Adipose tissue (tissue), 3 donors: ENCODE data around the gene AFF4. TPM values are rescaled to one million over a fixed set of nuclear protein-coding genes. Genes with fewer than 3 reads are reported as not detected.
A peak's percentile ranks its signal among the peaks of the same experiment; 100 is the strongest.
"Not testable (repeated sequence)": the region's sequence is repeated elsewhere in the genome, so short reads cannot be mapped to it uniquely, and the experiment has no call there.

Experiments used
- H3K27ac ChIP-seq: one replicate; pipeline ENCODE4 v1.5.1; 2013; ENCODE audit warnings: low read depth, low read length
- WGBS, 3 donors: extraction: QIAGEN DNeasy Blood & Tissue Kit; methylation state at CpG; one replicate each; pipeline ENCODE4 v1.1.7; 2013; 5-methylcytosine and 5-hydroxymethylcytosine counted together
- polyA plus RNA-seq, 3 donors: library from polyadenylated mRNA; stranded (reverse); fragments of 200-250 nt; gene quantifications; one replicate each; pipeline ENCODE4 v1.2.3, GENCODE V29; 2013
- donor health status: healthy with polysubstance abuse.
- donor health status: Bipolar disorder and iron deficiency.
- donor health status: healthy.

AFF4 gene
- polyA plus RNA-seq, 3 donors = 8.6 to 18.0 (median 10.7) TPM

DNA sequence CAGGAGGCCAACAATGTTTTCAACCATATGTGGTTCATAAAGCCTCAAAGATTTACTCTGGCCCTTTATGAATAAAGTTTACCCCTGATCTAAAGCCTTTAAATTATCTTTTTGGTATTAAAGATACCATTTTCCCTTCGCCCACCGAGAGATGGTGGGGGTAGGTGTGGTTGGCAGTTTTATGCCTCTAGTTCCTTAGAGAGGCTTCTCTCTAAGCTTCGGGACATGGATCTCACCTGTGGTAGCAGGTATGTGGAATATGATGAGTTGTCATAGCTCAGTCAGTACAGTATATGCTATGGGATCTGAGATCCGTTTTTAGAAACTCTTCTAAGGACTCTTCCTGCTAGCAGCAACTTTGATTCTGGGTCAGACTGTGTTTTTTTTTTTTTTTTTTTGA lies 94.7 kb downstream of the AFF4 start:
- H3K27ac ChIP-seq = no peak overlapping the region
- WGBS, 3 donors = 80 to 87% (median 84%) methylated on average over 4 of the region's 4 CpGs

DNA sequence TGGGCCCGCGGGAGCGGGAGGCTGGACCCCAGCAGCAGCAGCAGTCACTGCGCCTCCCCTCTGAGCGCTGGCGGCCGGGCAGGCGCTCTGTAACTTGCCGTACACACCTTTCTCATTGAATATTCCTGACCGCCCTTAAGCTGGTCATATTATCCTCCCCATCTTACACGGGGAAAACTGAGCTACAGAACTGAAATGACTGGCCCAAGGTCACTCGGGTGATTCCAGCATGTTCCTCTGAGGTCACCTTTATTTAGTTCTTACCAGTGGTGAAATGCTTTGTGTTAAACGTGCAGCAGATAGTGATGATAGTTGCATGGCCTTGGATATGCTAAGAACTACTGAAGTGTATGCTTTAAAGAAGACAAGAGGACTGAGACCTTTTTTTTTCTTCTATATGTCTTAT lies 96.4 kb downstream of the AFF4 start:
- H3K27ac ChIP-seq = peak overlapping the region; percentile 36
- 0 to 4% (median 2%) methylated on average over 12 to 13 of the region's 13 CpGs for WGBS, 3 donors

DNA sequence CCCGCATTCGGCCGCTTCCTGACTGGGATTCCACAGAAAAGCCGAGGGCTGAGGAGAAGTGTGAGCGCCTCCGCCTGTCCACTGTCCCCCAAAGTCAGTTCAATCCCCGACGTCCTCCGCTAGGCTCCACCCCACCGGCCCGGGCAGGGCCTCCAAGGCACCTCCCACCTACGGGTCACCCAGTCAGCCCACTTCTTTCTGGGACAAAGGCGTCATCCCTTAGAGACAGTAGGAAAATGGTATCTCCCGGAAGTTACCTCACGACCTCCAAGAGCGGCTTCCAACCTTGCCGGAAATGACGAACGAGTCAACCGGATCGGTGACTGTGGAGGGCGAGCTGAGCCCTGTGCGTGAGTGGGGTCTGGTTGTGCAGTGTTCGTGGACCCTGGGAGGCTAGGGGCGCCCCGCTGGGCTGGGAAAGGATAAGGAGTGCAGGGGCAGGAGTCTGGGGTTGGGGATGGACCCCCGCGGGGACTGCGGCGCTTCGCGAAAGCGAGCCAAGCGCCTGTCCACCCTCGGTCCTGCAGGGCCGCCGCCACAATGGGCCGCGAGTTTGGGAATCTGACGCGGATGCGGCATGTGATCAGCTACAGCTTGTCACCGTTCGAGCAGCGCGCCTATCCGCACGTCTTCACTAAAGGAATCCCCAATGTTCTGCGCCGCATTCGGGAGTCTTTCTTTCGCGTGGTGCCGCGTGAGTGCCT lies 96.9 kb downstream of the AFF4 start, which contains the start of the genes GDF9 and UQCRQ:
GDF9 (minus strand) TSS at position 128 of the 704 bp plus-strand sequence. CDS start 1,936 bp downstream, outside the sequence.
UQCRQ (plus strand) TSS at position 301 of the 704 bp plus-strand sequence; CDS start at position 541, 240 bp downstream.
- H3K27ac ChIP-seq = peak within 1 kb of the TSS; percentile 55
- 0 to 1% (median 0%) methylated on average over 55 of the region's 55 CpGs for WGBS, 3 donors

DNA sequence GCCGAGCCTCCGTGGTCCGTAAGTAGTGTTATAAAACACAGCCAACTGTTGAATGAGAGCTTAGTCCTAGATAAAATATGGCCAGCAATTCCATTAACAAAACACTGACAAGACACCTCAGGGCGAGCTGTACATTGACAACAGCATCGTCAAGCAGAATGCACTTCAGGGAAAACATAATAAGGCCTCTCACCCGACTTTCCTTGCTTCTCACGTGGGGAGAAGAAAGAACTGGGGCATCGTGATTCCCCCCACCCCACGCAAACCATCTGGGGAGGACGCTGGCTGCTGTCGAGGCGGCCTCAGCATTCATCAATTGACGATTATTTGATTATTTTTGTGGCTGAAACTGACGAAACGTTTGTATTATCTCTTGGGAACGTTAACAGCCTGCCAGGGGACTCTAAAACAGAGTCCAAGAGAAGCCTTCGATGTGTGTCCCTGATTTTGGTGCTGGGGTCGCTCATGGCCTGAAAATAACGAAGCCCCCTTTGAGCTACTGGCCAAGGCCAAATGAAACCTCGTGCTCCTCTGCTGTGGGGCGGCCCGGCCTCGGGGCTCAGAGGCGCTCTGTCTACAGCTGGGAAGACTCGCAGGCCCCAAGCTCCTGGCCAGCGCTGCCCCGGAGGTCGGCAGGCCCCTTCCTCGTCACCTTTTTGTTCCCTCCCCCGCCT lies 97.6 kb downstream of the AFF4 start:
- H3K27ac ChIP-seq = peak overlapping the region; percentile 55
- 23 to 35% (median 32%) methylated on average over 30 of the region's 30 CpGs for WGBS, 3 donors

DNA sequence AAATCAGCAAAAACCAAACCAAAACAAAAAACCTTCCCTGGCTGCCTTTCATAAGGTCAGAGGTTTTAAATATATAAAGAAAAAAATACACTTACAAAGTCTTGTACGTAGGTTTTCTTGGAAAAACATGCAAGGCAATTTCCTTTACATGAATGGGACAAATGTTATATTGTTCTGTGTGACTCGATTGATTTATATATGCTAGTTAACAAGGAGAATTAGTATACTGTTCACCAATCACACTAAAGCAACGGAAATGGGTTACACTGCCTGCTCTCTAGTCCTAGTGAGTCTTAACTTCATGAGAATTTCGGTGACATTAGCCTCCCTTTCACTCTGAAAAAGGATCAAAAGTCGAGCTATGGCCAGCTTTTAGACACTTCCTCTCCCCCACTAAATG lies 102.7 kb downstream of the AFF4 start:
- WGBS, 3 donors = 60 to 75% (median 74%) methylated on average over 5 of the region's 5 CpGs
- no peak overlapping the region for H3K27ac ChIP-seq

DNA sequence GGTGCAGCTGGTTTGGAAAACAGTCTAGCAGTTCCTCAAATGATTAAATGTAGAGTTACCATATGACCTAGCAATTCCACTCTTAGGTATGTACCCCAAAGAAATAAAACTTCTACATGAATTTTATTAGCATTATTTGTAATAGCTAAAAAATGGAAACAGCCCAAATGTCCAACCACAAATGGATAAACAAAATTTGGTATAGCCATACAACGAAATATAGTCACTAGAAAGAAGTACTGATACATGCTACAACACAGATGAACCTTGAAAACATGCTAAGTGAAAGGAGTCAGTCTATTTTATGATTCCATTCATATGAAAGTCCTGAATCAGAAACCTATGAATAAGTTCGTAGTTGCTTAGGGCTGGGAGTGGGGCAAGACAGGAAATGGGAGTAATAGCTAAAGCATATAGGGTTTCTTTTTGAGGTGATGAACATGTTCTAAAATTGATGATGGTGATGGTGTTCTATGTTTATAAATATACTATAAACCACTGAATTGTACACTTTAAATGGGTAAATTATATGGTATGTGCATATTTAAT lies 103.5 kb downstream of the AFF4 start:
- 79 to 93% (median 84%) methylated on average over 2 of the region's 2 CpGs for WGBS, 3 donors
- no peak overlapping the region for H3K27ac ChIP-seq

DNA sequence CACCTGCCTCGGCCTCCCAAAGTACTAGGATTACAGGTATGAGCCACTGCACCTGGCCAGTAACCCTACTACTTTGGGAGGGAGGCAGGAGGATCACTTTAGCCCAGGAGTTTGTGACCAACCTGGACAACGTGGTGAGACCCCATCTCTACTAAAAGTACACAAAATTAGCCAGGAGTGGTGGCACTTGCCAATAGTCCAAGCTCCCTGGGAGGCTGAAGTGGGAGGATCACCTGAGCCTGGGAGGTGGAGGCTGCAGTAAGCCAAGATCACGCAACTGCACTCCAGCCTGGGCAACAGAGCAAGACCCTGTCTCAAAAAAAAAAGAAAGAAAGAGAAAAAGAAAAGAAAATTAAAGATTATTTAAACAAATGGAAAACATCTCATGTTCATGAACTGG lies 107.4 kb downstream of the AFF4 start:
- no peak overlapping the region for H3K27ac ChIP-seq
- 78 to 93% (median 82%) methylated on average over 3 of the region's 3 CpGs for WGBS, 3 donors

DNA sequence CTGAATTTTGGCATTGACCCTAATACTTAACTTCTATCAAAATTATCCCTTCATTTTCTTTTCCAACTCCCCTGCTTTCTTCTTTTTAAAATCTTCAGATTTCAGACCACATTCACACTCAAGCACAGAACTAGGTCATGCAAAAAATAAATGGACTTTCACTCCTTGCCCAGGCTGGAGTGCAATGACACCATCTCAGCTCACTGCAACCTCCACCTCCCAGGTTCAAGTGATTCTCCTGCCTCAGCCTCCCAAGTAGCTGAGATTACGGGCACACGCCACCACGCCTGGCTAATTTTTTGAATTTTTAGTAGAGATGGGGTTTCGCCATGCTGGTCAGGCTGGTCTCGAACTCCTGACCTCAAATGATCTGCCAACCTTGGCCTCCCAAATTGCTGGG lies 108.4 kb downstream of the AFF4 start:
- WGBS, 3 donors = 96 to 98% (median 96%) methylated on average over 5 of the region's 5 CpGs
- H3K27ac ChIP-seq = not testable (repeated sequence)

DNA sequence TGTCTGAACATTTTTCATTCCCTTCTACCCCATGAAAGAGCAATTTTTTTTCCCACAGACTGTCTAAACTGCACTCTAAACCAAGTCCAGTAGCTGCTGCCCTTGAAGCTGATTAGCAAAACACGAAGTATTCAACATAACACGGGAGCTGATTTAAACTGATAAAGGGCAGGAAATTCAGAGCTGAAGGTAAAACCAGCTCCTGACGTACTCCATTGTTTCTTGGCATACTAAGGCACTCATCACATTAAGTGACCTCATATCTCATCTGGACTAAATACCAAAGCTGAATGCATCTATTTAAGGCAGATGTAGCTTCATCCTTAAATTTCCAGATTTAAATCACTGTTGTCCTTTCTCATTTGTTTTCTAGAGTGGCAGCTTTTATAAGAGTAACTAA lies 109.1 kb downstream of the AFF4 start:
- H3K27ac ChIP-seq = no peak overlapping the region
- 8 to 39% (median 37%) methylated on average over 3 of the region's 3 CpGs for WGBS, 3 donors

DNA sequence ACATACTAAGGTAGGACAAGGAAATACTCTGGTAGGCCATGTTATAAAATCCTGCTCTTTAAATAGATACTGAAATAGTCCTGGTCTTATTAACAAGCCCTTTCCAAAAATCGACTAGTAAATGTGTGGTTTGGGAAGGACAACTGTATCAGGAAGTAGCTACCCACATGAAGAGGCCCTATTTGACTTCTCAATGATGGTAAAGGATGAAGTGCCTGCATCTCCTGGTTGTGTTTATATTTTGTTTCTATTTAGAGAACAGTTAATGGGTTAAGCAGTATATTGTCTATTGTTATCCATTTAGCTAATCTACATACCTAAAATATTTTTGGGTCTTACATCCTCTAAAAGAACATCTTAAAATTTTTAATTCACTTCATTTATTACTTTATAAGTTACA lies 109.6 kb downstream of the AFF4 start:
- no peak overlapping the region for H3K27ac ChIP-seq
- 21 to 38% (median 24%) methylated on average over 1 of the region's 1 CpG for WGBS, 3 donors

DNA sequence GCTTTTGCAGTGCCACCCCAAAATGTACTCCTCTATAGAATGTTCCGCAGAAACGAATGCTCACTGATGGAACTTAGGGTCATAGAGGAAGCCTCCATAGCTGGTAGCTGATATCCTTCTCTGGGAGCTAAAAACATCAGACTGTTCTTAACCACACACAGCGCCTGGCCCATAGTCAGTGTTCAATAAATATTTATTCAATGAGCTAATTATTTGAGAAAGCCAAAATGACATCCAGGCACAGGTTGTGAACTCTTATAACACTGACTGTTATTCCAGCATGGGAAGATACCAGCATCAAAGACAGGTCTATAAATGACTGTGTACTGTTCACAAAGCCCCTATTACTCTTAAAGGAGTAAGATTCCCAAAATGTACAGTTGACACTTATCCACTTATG lies 110.1 kb downstream of the AFF4 start:
- 68 to 94% (median 88%) methylated on average over 3 of the region's 3 CpGs for WGBS, 3 donors
- H3K27ac ChIP-seq = no peak overlapping the region

DNA sequence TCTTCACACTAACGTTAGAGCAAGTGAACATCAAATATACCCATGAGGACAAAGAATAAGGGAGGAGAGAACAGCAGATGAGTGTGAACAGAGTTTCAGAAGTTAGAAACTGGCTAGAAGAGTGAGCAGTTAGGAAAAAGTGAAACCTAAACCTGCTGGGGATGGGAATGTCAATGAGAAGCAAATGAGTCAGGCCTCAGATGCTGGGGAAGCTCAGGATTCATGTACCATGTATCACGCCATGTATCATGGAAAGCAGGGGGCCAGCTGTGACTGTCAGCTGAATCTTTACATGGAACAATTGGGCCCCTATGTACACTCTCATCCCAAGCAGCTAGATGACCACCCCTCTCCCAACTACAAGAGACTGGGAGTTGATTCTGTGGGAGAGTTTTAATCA lies 113.4 kb downstream of the AFF4 start:
- WGBS, 3 donors = 62 to 91% (median 82%) methylated on average over 2 of the region's 2 CpGs
- H3K27ac ChIP-seq = no peak overlapping the region

DNA sequence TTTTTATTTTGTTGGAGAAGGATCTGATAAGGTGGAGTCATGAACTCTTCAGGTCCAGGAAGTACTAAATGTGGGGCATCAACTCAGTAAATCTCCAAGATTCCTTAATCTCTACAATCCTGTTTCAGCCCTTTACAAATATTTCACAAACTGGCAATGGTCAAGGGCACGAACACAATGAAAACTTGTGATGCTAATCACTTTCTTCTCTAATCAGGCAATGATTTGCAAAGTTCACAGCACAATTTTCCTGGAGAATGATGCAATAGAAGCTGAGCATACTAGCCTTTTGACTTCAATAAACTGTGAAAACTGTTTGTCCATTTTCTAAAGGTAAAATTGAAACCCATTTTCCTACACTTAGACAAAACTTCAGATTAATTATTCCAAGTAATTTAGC lies 114.1 kb downstream of the AFF4 start:
- 40 to 80% (median 64%) methylated on average over 1 of the region's 1 CpG for WGBS, 3 donors
- H3K27ac ChIP-seq = no peak overlapping the region

DNA sequence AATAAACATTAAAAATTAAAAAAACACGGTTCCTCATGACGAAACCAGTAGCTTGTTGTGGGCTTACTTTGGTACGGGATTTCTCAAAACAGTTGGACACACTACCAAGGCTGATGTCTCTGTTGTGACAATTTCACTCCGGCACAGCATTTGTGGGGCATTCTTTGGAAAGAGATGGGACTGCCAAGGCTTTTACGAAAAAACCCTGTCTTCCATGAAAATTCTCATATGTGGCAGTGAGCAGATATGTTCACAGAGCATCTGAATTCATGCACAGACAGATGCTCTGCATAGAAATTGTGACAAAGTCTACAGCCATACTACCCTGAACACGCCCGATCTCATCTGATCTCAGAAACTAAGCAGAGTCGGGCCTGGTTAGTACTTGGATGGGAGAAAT lies 115.2 kb downstream of the AFF4 start:
- 93 to 96% (median 95%) methylated on average over 8 of the region's 8 CpGs for WGBS, 3 donors

DNA sequence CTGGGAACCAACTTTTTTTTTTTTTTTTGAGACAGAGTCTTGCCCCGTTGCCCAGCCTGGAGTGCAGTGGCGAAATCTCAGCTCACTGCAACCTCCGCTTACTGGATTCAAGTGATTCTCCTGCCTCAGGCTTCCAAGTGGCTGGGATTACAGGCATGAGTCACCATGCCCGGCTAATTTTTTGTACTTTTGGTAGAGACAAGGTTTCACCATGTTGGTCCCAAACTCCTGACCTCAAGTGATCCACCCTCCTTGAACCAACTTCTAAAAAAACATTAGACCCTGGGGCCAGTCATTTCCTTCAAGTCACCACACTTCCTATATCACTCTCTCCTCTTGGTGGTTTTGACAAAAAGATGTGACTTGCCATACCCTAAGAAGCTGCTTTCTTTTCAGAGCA lies 122.1 kb downstream of the AFF4 start:
- WGBS, 3 donors = 64 to 91% (median 85%) methylated on average over 4 of the region's 4 CpGs
- H3K27ac ChIP-seq = no peak overlapping the region

More for the DNA sequence above, 115.2 kb downstream of the AFF4 start:
- no peak overlapping the region for H3K27ac ChIP-seq

DNA sequence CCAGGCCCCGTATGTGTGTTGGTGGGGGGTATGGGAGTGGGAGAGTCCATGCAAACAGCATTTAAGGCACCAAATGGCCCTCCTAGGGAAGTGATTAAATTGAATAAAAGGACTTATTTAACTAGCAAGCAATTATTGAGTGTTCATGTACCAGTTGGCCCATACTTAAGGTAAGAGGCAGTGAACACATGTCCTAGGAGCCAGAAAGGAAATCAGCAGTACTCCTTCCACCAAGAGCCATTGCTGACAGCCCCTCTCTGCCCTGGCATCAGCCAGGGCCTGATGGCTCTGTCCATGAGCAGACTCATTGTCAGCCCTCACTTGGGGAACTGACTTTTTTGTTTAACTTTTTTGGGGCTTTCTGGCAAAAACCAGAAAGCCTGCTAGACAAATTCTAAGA lies 122.5 kb downstream of the AFF4 start:
- WGBS, 3 donors = 19 to 71% (median 69%) methylated on average over 1 of the region's 1 CpG
- H3K27ac ChIP-seq = no peak overlapping the region

DNA sequence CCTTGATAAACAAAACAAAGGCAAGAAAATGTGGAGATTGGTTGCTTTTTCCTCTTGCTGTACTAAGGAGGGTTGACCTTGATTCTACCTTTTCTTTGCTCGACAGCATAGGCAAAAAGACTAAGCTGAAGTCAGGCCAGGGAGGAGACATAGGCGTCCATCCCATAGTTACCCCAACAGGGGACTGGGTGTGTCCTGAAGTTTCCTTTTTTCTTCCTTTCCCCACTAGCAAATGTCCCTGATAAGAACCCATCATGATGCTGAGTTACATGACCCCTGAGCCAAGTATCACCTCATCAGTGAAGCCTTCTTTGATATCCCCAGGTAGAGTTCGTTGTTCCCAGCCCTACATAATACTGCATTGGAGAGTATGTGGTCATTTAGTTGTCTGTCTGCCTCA lies 123.1 kb downstream of the AFF4 start:
- WGBS, 3 donors = 67 to 80% (median 68%) methylated on average over 3 of the region's 3 CpGs
- no peak overlapping the region for H3K27ac ChIP-seq

DNA sequence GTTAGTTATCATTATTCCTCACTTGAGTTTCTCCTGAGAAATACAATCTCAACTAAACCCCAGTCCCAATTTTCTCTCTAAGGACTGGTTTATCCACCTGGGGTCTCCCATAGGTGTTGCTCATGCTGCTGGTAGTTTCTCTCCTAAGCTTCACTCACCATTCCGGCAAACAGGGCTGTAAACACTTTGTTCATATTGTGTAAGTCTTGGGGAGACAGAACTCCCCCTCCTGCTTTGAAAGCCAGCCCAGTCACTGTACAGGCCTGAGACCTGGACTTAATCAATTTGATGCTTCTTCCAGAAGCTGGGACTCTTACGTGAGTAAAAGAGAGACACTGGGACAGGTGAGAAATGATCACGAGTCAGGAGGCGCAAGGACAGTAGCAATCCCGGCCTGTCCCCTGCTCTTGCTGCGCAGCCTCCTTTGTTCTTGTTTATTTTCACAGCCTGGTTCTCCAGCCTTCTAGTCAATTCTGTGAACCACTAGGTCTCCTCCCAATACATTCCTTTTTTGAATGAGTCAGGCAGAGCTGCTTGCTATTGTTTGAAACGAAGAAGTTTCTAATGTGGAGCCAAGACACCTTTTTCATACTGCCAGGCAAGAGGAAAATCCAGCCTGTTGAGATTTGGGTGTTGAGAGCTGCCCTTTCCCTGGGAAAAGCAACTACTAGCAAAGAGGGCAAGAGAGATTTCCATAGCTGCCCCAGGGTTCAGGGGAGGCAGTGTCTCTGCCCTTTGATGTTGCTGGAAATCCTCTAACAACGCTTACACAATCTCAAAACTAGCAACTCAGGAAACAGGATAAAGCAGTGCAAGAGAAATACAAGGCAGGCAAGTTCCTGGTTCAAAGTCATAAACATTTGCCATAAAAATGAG lies 123.8 kb downstream of the AFF4 start:
- H3K27ac ChIP-seq = no peak overlapping the region
- WGBS, 3 donors = 70 to 83% (median 70%) methylated on average over 8 of the region's 8 CpGs
